ENCODE data around the gene NOP53.
A peak's percentile ranks its signal among the peaks of the same experiment; 100 is the strongest.
"Not testable (repeated sequence)": the region's sequence is repeated elsewhere in the genome, so short reads cannot be mapped to it uniquely, and the experiment has no call there.

The NOP53 gene

DNA sequence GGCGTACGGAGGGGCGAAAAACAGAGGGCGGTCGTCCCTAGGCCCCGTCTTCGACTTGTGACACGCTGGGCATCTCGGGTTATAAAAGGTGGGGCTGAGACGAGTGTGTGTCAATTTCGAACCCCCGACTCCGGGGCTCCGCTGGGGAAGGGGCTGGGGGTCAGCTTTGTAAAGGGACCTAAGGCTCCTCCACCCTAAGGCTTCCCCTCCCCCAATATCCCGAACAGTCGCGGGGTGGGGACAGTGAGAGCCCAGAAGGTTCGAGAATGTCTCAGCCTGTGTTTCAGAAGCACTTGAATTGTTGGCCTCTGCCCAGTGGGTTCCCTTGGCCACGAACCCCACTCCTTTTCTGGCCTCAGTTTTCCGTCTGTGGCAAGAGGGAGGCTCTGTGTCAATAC lies 33.6 kb downstream of the NOP53 start:
- peak; percentile 21 for DNase-seq

DNA sequence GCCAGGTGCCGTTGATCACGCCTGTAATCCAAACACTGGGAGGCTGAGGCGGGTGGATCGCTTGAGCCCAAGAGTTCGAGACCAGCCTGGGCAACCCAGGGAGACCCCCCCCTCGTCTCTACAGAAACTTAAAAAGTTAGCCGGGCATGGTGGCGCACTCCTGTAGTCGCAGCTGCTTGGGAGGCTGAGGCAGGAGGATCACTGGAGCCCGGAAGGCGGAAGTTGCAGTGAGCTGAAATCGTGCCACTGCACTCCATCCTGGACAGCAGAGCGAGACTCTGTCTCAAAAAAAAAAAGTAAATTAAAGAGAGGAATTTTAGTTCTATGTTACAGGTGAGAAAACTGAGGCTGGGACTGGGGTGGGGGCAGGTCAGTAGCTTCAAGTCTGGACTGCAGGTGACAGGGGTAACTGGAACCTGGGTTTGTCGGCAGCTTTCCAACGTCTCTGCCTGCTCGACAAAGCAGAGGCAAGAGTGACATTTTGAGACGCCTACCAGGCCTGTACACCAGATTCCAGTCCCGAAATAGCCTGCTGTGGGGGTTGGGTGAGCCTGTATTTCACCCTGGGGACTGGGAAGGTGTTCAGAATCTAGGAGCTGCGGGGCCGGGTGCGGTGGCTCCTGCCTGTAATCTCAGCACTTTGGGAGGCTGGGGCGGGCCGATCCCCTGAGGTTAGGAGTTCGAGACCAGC lies 34.3 kb downstream of the NOP53 start:
- DNase-seq: no peak

DNA sequence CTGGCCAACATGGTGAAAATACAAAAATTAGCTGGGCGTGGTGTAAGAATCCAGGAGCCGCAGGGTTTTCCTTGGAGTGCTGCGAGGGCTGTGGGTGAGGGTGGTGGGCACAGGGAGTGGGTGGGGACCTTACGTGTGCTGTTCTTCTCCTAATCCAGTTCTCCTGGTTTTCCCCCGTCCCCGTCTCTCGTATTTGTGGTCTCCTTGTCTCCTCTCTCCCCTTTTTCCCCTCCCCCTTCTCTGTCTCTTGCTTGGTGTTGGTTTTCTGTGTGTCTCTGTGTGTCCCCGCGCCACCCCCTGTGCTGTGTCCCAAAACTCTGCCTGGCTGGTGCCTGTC lies 34.8 kb downstream of the NOP53 start:
- no peak for DNase-seq

DNA sequence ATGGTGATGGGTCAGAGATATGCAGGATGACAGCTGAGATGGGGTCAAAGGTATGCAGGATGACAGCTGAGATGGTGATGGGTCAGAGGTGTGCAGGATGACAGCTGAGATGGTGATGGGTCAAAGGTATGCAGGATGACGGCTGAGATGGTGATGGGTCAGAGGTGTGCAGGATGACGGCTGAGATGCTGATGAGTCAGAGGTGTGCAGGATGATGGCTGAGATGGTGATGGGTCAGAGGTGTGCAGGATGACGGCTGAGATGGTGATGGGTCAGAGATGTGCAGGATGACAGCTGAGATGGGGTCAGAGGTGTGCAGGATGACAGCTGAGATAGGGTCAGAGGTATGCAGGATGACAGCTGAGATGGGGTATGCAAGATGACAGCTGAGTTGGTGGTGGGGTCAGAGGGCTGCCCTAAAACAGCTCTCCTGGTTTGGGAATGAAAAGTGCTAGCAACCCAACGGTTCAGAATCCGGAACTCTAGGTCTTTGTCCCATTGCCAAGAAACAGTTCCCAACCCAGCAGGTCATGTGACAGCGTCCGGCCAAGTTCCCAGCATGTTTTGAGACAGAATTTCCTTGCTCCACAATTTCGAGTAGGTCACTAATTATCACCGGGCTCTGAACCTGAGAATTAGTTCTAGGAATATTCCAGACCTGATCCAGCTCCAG lies 36.4 kb downstream of the NOP53 start:
- DNase-seq: no peak

DNA sequence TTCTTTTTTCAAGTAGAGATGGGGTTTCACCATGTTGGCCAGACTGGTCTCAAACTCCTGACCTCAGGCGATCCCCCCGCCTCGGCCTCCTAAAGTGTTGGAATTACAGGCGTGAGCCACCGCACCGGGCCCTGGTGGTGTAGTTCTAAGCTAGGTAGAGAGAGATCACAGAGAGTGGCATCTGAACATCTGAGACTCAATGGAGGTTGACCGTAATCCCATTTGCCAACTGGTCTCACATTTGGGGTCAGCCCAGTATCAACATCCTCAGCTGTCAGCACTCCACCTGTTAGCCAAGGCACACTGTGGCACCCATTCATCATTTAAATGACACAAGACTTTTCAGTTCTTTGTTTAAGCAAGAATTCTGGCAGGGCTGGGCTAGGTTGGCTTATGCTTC lies 41.2 kb downstream of the NOP53 start:
- DNase-seq: no peak

DNA sequence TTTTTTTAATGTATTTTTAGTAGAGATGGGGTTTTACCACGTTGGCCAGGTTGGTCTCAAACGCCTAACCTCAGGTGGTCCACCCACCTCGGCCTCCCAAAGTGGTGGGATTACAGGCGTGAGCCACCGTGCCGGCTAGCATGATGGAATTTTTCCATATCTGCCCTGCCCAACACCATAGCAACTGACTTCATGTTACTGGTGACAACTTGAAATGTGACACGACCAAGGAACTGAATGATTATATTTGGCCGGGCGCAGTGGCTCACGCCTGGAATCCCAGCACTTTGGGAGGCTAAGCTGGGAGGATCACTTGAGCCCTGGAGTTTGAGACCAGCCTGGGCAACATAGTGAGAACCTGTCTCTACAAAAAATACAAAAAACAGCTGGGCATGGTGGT lies 42.0 kb downstream of the NOP53 start:
- not testable (repeated sequence) for DNase-seq

DNA sequence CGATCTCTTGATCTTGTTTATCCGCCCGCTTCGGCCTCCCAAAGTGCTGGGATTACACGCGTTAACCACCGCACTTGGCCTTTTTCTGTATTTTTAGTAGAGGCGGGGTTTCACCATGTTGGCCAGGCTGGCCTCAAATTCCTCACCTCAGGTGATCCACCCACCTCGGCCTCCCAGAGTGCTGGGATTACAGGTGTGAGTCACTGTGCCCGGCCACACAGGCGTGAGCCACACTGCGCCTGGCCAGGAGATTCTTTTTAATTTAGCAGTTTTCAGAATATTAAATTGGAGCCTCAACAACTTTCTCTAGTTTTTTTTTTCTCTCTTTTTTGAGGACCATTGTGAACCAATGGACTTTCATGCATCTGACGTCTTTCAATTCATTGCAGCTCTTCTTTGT lies 44.5 kb downstream of the NOP53 start:
- DNase-seq: not testable (repeated sequence)

DNA sequence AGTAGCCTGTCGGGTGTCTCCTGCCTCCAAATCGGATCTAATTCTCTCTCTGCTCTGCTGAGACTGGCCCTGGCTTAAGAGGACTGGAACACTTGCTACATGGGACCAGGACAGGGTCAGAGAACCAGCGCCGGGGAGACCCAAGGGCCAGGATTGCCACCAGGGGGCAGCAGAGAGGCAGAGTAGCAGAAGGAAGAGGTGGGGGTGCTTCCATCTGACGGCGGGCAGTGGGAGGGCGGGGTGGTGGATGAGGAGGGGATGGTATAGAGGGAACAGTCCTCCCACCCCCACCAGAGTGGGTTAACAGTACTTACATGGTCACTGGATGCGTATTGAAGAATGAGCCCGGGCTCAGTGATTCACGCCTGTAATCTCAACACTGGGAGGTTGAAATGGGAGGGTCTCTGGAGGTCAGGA lies 45.1 kb downstream of the NOP53 start:
- peak; percentile 85 for DNase-seq

DNA sequence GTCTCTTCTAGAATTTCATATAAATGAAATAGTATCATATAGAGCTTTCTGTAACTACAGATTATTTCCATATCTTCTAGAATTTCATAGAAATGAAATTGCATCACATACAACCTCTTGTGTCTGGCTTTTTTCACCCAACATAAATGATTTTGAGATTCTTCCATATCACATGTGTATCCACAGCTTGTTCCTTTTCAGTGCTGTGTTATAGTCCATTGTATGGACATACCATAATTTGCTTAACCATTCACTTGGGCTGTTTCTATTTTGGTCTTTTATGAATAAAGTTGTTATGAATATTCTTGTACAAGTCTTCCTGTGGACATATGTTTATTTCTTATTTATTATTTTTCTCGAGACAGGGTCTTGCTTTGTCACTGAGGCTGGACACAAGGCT lies 47.3 kb downstream of the NOP53 start:
- DNase-seq: no peak

DNA sequence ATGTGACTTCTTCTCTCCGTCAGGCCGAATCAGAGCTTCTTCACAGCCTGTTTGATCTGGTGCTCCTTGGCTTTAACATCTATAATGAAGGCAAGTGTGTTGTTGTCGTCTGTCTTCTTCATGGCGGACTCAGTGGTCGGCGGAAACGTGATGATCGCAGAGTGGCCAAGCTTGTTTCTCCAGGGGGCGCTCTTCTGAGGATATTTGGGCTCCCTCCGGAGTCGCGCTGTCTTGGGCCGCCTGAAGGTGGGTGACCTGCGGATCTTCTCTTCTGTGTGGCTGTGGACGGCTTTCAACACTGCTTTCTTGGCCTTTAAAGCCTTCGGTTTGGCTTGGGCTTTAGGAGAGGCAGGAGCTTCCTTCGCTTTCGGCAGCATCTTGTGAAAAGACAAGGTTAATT lies 49.2 kb downstream of the NOP53 start:
- DNase-seq: no peak

DNA sequence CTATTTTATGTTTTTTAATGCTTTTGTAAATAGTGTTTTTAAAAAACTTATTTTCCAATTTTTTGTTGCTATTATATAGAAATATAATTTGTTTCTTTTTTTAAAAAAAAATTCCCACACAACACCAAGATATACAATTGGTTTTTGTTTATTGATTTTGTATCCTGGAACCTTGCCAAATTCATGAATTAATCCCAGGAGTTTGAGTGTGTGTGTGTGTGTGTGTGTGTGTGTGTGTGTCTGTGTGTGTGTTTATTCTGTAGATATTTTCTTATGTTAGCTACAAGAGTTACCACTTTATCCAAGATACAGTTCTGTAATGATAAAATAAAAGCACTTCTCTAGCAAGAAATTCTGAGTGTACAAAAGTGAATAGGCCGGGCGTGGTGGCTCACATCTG lies 51.4 kb downstream of the NOP53 start:
- DNase-seq: no peak

DNA sequence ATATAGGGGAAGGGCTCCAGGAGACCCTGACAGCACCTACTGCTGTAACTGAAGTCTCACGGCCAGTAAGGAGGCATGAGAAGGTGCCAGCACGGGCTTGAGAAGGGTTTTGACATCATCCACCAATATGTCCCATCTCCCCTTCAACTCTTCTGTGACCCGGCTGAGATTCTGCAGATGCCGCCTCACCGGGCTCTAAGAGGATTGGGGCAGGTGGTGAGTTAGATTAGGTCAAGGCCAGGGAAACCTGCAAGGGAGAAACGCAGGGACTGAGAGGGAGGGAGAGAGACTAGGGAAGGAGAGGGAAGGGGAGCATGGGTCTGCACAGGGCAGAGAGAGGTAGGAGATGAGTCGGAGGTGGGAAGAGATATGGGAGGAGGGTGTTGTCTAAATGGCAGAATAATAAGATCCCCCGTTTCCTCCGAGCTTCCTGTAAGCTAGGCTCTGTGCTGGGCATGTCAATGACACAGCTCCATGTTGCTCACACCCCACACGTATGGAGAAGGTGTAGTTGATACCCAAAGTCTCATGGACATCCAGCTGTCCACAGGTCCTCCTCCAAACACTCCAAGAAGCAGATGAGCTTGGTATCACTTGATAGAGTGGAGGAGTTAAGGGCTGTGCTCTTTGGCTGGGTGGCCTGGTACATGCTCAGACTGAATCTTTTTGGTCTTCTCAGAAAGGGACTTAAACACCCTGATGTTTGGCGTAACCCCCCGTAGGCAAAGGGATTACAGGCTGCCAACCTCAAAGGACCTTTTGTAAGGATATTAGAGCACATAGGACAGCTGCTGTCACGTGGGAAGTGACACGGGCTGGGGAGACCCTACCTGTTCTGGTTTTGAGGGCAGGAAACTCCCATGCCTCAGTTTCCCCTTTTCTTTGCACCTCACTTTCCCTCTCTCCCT lies 52.9 kb downstream of the NOP53 start:
- DNase-seq: no peak

DNA sequence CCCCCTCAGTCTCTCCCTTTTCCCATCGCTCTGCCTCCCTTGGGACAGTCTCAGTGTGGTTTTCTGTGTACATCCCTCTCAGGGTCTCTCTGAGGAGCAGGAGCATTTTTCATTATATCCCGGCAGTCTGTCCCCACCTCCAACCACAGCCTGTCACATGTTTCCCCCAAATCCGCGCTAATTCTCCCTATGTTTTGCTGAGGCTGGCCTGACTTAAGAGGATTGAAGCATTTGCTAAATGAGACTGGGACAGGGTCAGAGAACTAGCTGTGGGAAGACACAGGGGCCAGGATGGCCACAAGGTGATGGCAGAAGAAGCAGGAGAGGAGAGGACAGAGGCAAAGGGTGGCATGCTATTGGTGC lies 53.5 kb downstream of the NOP53 start:
- DNase-seq: no peak

DNA sequence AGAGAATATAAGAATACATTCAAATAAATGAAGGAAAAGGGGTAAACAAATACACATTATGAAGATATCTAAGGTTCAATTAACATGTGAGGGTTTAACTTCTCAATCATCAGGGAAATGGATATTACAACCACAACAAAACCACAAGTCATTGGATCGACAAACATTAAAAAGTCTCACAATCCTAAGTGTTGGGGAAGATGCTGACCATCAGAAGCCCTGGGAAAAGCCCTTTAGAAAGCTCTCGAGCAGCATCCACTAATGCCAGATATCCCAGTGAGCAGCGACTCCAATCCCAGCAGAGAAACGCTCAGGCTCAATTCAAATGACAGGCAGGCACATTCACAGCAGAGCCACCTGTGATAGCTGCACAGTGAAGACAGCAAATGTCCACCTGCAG lies 55.9 kb downstream of the NOP53 start:
- no peak for DNase-seq

DNA sequence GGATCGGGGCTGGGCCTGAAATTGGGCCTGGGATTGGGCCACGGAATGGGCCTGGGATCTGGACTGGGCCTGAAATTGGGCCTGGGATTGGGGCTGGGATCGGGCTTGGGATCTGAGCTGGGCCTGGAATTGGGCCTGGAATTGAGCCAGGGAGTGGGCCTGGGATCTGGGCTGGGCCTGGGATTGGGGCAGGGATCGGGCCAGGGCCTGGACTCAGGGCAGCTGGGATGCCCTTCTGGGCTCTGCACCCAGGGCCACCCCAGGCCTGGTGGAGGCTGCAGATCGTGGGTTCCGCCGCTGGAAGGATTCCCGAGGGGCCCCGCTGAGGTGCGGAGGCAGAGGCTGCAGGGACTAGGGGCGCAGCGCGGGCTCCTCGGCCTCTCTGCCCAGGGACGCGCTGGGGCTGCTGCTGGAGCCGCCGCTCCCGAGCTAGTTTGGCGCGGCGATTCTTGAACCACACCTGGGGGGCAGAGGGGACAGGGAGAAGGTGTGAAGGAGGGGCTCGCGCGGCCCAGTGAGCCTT lies 57.2 kb downstream of the NOP53 start:
- DNase-seq: no peak

DNA sequence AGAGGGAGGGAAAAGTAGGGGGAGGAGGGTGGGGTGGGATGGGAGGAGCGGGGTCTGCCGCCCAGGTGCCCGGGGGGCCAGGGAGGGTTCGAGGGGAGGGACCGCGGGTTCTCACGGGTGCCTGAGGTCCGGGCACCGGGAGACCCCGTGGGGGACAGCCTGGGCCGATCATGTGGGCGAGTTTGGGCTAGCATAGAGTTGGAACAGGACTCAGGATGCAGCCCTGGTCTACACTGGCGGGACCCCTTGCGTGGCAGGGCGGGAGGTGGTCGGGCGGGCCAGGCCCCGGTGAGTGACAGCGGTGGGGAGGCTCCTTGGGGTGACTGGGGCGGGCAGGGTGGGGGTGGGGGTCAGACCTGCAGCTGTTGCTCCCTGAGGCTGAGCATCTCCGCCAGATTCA lies 57.8 kb downstream of the NOP53 start:
- not testable (repeated sequence) for DNase-seq

DNA sequence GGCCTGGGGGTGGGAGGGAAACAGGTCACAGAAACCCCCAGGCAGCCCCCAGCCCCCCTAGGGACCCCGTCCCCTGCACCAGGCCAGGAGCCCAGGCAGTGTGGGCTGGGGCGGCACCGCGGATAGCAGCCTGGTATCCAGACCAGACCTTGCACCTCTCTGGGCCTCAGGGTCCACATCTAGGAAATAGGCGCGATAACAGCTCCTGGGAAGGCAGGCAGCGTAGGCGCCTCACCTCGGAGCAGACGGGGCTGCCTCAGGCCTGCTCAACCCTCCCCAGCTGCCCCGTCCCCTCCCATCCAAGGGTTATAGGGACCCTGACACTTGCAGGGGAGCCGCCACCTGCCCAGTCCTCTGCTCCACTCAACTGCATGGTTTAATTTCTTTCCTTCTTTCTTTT lies 58.3 kb downstream of the NOP53 start:
- DNase-seq: not testable (repeated sequence)

DNA sequence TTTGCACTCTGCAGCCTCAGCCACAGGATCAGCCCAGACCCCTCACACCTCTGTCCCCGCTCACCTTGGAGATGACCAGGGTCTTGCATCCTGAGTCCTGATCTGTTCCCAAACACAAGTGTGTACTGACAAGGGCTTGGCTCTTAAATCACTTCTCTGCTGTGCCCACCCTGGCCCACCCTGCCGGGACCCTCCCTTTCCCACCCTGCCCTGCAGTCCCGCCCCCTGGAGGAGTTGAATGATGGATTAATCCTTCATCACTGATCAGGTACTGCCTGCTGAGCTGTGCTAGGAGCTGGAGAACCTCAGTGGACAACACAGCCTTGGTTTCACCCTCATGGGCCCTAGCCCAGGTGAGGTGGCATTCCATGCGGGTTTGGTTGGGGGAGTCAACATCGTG lies 59.1 kb downstream of the NOP53 start, which contains the start of gene TPRX1:
TPRX1 (minus strand) TSS at position 101 of the 400 bp plus-strand sequence; CDS start at position 89, 12 bp downstream.
- DNase-seq: not testable (repeated sequence)

DNA sequence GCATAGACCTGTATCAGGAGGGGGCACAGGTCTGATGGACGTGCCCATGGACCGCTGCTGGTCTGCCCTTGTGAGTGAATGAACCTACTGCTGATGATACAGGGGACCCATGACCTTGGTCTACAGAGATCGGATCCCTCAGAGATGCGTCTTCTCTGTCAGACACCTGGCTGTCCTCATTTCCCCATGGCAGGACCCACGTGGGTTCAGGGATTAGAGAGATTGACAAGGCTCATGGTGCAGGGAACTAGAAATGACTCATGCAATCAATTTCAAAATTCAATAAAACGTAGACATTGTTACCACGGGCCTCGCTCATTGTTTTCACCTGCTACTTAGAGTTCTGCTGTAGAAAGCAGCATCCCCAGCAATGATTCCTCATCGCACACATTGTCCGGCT lies 60.0 kb downstream of the NOP53 start:
- no peak for DNase-seq

DNA sequence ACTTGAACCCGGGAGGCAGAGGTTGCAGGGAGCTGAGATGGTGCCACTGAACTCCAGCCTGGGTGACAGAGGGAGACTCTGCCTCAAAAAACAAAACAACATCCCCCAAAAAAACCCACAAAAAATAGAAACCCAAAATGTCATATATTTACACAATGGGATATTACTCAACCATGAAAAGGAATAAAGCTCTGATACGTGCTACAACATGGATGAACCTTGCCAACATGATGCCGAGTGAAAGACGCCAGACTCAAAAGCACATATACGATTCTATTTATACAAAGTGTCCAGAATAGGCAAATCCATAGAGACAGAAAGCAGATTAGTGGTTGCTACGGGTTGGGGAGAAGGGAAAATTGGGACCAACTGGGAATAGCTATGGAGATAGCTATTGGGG lies 61.1 kb downstream of the NOP53 start:
- DNase-seq: no peak
